ENCODE data around the gene CCDC192. TPM values are rescaled to one million over a fixed set of nuclear protein-coding genes. Genes with fewer than 3 reads are reported as not detected.

CCDC192 gene
- total RNA-seq, 1 donor from 2014 or later, result not detected

- Histone ChIP-seq H3K9ac (ENCODE audit: low read length) (no peak overlapping the region), H3K36me3 (ENCODE audit: insufficient read depth, low read length) (no peaks in the 10 kb centered on the region), H3K4me2 (ENCODE audit: low read length) (peak overlapping the region; percentile 46), H3K27ac (ENCODE audit: low read depth, low read length) (no peak overlapping the region), H4K20me1 (ENCODE audit: insufficient read depth, low read length) (no peaks in the 10 kb centered on the region), H3K9me3 (ENCODE audit: insufficient read depth, low read depth, low read length) (no peaks in the 10 kb centered on the region), H3K4me1 (ENCODE audit: insufficient read depth, low read length) (peaks cover 7% of the 10 kb centered on the region), H3K27me3 (ENCODE audit: insufficient read depth, low read length) (peaks cover 4% of the 10 kb centered on the region), H2AFZ (ENCODE audit: low read depth, low read length) (peak overlapping the region; percentile 24), H3K79me2 (ENCODE audit: insufficient read depth, low read length) (no peaks in the 10 kb centered on the region), H3K4me3 (ENCODE audit: insufficient read depth, low read depth, low read length) (no peak overlapping the region)
- Mint-ChIP-seq H3K27me3 (ENCODE audit: low read depth, unreplicated experiment) (no peaks in the 10 kb centered on the region), H3K27ac (ENCODE audit: unreplicated experiment) (peak overlapping the region; percentile 86), H3K9me3 (ENCODE audit: unreplicated experiment) (no peaks in the 10 kb centered on the region), H3K4me1 (ENCODE audit: low read depth, unreplicated experiment) (peaks cover 9% of the 10 kb centered on the region), H3K36me3 (ENCODE audit: low read depth, unreplicated experiment) (no peaks in the 10 kb centered on the region), H3K4me3 (ENCODE audit: unreplicated experiment) (no peak overlapping the region)
- TF ChIP-seq EZH2 (IDR thresholded peaks at IDR 0.05; ENCODE audit: insufficient read depth, low read length) (no peak), CTCF (IDR thresholded peaks at IDR 0.05; ENCODE audit: insufficient read depth, low read depth, low read length) (no peak)
- FAIRE-seq, result no peak
- peak; percentile 43 for DNase-seq (ENCODE audit: low read depth)
These were observed 63.6 kb downstream of the CCDC192 start for GRCh38 chr5:127766676-127767335.

- Mint-ChIP-seq H3K27me3 (ENCODE audit: low read depth, unreplicated experiment) (no peaks in the 10 kb centered on the region), H3K27ac (ENCODE audit: unreplicated experiment) (no peak overlapping the region), H3K9me3 (ENCODE audit: unreplicated experiment) (no peaks in the 10 kb centered on the region), H3K4me3 (ENCODE audit: unreplicated experiment) (no peak overlapping the region), H3K36me3 (ENCODE audit: low read depth, unreplicated experiment) (no peaks in the 10 kb centered on the region), H3K4me1 (ENCODE audit: low read depth, unreplicated experiment) (peaks cover 9% of the 10 kb centered on the region)
- DNase-seq (ENCODE audit: low read depth), result no peak
- peaks cover 7% of the 10 kb centered on the region for H3K4me1 ChIP-seq (ENCODE audit: insufficient read depth, low read length)
- peaks cover 4% of the 10 kb centered on the region for H3K27me3 ChIP-seq (ENCODE audit: insufficient read depth, low read length)
- no peak overlapping the region for H2AFZ ChIP-seq (ENCODE audit: low read depth, low read length)
- no peak overlapping the region for H3K27ac ChIP-seq (ENCODE audit: low read depth, low read length)
- no peak overlapping the region for H3K4me2 ChIP-seq (ENCODE audit: low read length)
- no peak overlapping the region for H3K9ac ChIP-seq (ENCODE audit: low read length)
- FAIRE-seq, result no peak
- no peaks in the 10 kb centered on the region for H3K36me3 ChIP-seq (ENCODE audit: insufficient read depth, low read length)
- H3K79me2 ChIP-seq (ENCODE audit: insufficient read depth, low read length), result no peaks in the 10 kb centered on the region
- TF ChIP-seq EZH2 (IDR thresholded peaks at IDR 0.05; ENCODE audit: insufficient read depth, low read length), result no peak
- no peak for TF ChIP-seq CTCF (IDR thresholded peaks at IDR 0.05; ENCODE audit: insufficient read depth, low read depth, low read length)
- H3K4me3 ChIP-seq (ENCODE audit: insufficient read depth, low read depth, low read length), result no peak overlapping the region
- H4K20me1 ChIP-seq (ENCODE audit: insufficient read depth, low read length), result no peaks in the 10 kb centered on the region
- no peaks in the 10 kb centered on the region for H3K9me3 ChIP-seq (ENCODE audit: insufficient read depth, low read depth, low read length)
These were observed 66.2 kb downstream of the CCDC192 start for GRCh38 chr5:127769386-127769785.

GRCh38 chr5:127770272-127770671, 67.1 kb downstream of the CCDC192 start:
- H3K4me3 Mint-ChIP-seq (ENCODE audit: unreplicated experiment), result no peak overlapping the region
- H3K79me2 ChIP-seq (ENCODE audit: insufficient read depth, low read length), result no peaks in the 10 kb centered on the region
- H3K36me3 ChIP-seq (ENCODE audit: insufficient read depth, low read length), result no peaks in the 10 kb centered on the region
- H4K20me1 ChIP-seq (ENCODE audit: insufficient read depth, low read length), result no peaks in the 10 kb centered on the region
- no peak overlapping the region for H3K27ac Mint-ChIP-seq (ENCODE audit: unreplicated experiment)
- H3K9me3 Mint-ChIP-seq (ENCODE audit: unreplicated experiment), result no peaks in the 10 kb centered on the region
- H3K27me3 ChIP-seq (ENCODE audit: insufficient read depth, low read length), result peaks cover 6% of the 10 kb centered on the region
- TF ChIP-seq EZH2 (IDR thresholded peaks at IDR 0.05; ENCODE audit: insufficient read depth, low read length), result no peak
- no peak for TF ChIP-seq CTCF (IDR thresholded peaks at IDR 0.05; ENCODE audit: insufficient read depth, low read depth, low read length)
- no peaks in the 10 kb centered on the region for H3K9me3 ChIP-seq (ENCODE audit: insufficient read depth, low read depth, low read length)
- DNase-seq (ENCODE audit: low read depth) (no peak), FAIRE-seq (no peak)
- no peak overlapping the region for H3K4me3 ChIP-seq (ENCODE audit: insufficient read depth, low read depth, low read length)
- H3K4me1 ChIP-seq (ENCODE audit: insufficient read depth, low read length), result peaks cover 7% of the 10 kb centered on the region
- no peaks in the 10 kb centered on the region for H3K36me3 Mint-ChIP-seq (ENCODE audit: low read depth, unreplicated experiment)
- no peak overlapping the region for H3K4me2 ChIP-seq (ENCODE audit: low read length)
- H3K4me1 Mint-ChIP-seq (ENCODE audit: low read depth, unreplicated experiment), result peaks cover 9% of the 10 kb centered on the region
- H3K9ac ChIP-seq (ENCODE audit: low read length), result no peak overlapping the region
- no peak overlapping the region for H3K27ac ChIP-seq (ENCODE audit: low read depth, low read length)
- H3K27me3 Mint-ChIP-seq (ENCODE audit: low read depth, unreplicated experiment), result no peaks in the 10 kb centered on the region
- H2AFZ ChIP-seq (ENCODE audit: low read depth, low read length), result no peak overlapping the region

Measured in astrocyte (in vitro differentiated cells and primary cell).